ENCODE measurements around the gene REPIN1. TPM values are rescaled to one million over a fixed set of nuclear protein-coding genes. Genes with fewer than 3 reads are reported as not detected.

Gene REPIN1
- total RNA-seq, 1 donor from 2014 or later = 144 TPM

GRCh38 chr7:150397346-150398107, 28.9 kb downstream of the REPIN1 start:
- DNase-seq (ENCODE audit: low read depth) = no peak
- Histone ChIP-seq H3K36me3 (ENCODE audit: control insufficient read depth, insufficient read depth, low read length) (peaks cover 3% of the 10 kb centered on the region), H3K27me3 (ENCODE audit: control insufficient read depth, insufficient read depth, low read length) (no peaks in the 10 kb centered on the region), H3K4me3 (ENCODE audit: low read depth, low read length) (no peak overlapping the region)
- no peak for TF ChIP-seq CTCF (IDR thresholded peaks at IDR 0.05; ENCODE audit: insufficient read depth, low read length, poor library complexity, severe bottlenecking)

DNA sequence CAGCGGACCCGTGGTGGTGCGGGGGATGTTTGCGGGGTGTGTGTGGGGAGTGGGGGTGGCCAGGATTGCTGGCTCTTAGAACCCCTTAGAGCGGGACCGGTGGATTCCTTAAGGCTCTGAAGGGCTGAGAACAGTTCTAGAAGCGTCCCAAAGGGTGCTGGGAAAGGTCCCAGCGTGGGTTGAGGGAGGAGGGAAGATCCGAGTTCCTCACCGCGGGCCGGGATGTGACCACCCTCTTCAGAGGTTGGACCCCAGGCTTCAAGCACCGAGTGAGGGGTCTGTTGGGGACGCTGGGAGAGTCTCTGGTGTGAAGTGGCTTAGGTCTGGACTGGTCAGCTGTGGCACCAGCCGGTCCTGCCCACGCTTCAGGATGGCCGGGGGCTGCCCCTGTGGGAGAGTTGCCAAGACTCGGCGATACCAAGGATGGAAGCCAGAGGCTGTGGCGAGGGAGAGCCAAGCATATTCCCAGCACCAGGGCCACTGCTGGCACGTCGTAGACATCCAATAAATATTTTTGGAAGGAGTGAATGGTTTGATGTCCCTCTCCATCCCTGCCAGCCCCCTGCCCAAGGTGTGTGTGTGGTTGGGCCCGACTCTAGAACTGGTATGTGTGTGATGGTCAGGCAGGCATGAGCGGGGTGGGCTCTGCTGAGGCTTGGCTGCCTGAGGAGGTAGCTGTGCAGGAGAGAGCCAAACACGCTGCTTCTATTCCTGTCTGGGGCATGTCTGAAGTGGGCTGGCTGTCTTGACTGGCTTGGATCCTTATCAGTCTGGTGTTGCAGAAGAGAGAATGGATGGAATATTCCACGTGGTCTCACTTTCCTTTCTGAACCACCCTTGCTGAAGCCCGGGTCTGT, 29.7 kb downstream of the REPIN1 start:
- no peaks in the 10 kb centered on the region for H3K27me3 ChIP-seq (ENCODE audit: control insufficient read depth, insufficient read depth, low read length)
- no peak for TF ChIP-seq CTCF (IDR thresholded peaks at IDR 0.05; ENCODE audit: insufficient read depth, low read length, poor library complexity, severe bottlenecking)
- peaks cover 3% of the 10 kb centered on the region for H3K36me3 ChIP-seq (ENCODE audit: control insufficient read depth, insufficient read depth, low read length)
- DNase-seq (ENCODE audit: low read depth) = no peak
- H3K4me3 ChIP-seq (ENCODE audit: low read depth, low read length) = no peak overlapping the region

DNA sequence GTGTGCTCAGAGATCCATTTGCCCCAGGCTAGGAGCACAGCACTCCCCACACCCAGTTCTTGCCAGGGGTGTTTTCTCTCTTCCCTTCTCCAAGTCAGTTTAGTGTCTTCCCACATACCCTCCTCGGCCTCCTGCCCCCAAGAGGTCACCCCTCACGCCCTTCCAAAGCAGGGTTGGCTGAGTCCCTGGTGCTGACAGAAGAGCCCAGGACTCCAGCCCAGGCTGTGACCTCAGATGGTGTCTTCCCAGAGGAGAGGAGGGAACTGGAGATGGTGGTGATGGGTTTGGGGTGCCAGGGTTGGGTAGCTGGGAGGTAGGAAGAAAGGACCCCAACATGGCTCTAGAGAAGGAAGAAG, 30.3 kb downstream of the REPIN1 start:
- no peak overlapping the region for H3K4me3 ChIP-seq (ENCODE audit: low read depth, low read length)
- H3K27me3 ChIP-seq (ENCODE audit: control insufficient read depth, insufficient read depth, low read length) = no peaks in the 10 kb centered on the region
- TF ChIP-seq CTCF (IDR thresholded peaks at IDR 0.05; ENCODE audit: insufficient read depth, low read length, poor library complexity, severe bottlenecking) = no peak
- H3K36me3 ChIP-seq (ENCODE audit: control insufficient read depth, insufficient read depth, low read length) = peaks cover 3% of the 10 kb centered on the region
- DNase-seq (ENCODE audit: low read depth) = no peak

DNA sequence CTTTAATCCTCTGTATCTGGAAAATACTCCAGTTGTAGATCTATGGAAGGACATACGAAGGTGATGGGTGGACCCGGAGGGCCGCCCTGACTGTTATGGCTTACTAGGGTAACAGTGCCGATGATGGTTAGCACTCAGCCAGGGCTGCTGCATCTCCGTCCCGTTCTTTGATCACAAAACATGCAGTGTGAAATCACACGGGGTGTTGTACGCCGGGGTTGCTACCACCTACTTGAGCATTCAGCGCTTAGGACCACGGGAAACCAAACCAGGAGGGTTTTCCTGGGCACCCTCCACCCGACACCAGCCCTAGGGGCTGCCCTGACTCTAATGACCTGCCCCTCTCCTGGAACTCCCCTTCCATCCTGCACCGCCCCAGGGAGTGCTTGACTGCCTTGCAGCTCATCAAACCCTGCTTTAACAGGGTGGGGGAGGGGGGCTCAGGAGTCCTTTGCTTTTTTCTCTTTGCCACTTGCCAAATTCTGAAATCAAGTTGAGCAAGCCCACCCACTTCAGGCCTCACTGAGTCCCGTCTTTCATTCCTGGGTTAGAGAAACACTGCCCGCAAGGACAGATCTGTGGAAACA, 30.9 kb downstream of the REPIN1 start:
- peaks cover 3% of the 10 kb centered on the region for H3K36me3 ChIP-seq (ENCODE audit: control insufficient read depth, insufficient read depth, low read length)
- H3K4me3 ChIP-seq (ENCODE audit: low read depth, low read length) = no peak overlapping the region
- no peak for DNase-seq (ENCODE audit: low read depth)
- H3K27me3 ChIP-seq (ENCODE audit: control insufficient read depth, insufficient read depth, low read length) = no peaks in the 10 kb centered on the region
- no peak for TF ChIP-seq CTCF (IDR thresholded peaks at IDR 0.05; ENCODE audit: insufficient read depth, low read length, poor library complexity, severe bottlenecking)

- TF ChIP-seq CTCF (IDR thresholded peaks at IDR 0.05; ENCODE audit: insufficient read depth, low read length, poor library complexity, severe bottlenecking) = no peak
- peak; percentile 61 for DNase-seq (ENCODE audit: low read depth)
- Histone ChIP-seq H3K4me3 (ENCODE audit: low read depth, low read length) (no peak overlapping the region), H3K36me3 (ENCODE audit: control insufficient read depth, insufficient read depth, low read length) (peaks cover 3% of the 10 kb centered on the region), H3K27me3 (ENCODE audit: control insufficient read depth, insufficient read depth, low read length) (no peaks in the 10 kb centered on the region)
Observed at GRCh38 chr7:150400008-150400787, 31.6 kb downstream of the REPIN1 start.
